Tibial nerve (tissue), 4 donors: ENCODE results near the gene SLC17A7. TPM values are rescaled to one million over a fixed set of nuclear protein-coding genes. Genes with fewer than 3 reads are reported as not detected.
A peak's percentile ranks its signal among the peaks of the same experiment; 100 is the strongest.

Source experiments
- DNase-seq, 2 donors: peaks; one replicate each; pipeline ENCODE4 v3.0.0-alpha.2; 2019; ENCODE audit warnings: low spot score in 2 of 2
- H3K27ac ChIP-seq, 4 donors: fragments of 200-600 bp; sonication (generic) in 3 of 4; one replicate each; pipeline ENCODE4 v1.5.1; 2017 to 2019; ENCODE audit warnings: mild to moderate bottlenecking in 1 of 4
- H3K27me3 ChIP-seq, 2 donors: fragments of 200-600 bp; sonication (generic) in 1 of 2; one replicate each; pipeline versions ENCODE4 v1.5.1 to v1.6.0; 2017 to 2019
- H3K36me3 ChIP-seq, 3 donors: fragments of 200-600 bp; sonication (generic); one replicate each; pipeline ENCODE4 v1.5.1; 2018 to 2019
- H3K4me1 ChIP-seq, 4 donors: fragments of 200-600 bp; sonication (generic) in 3 of 4; one replicate each; pipeline ENCODE4 v1.5.1; 2017 to 2019
- H3K4me3 ChIP-seq, 4 donors: fragments of 200-600 bp; sonication (generic) in 3 of 4; one replicate each; pipeline ENCODE4 v1.5.1; 2017 to 2019; ENCODE audit warnings: mild to moderate bottlenecking in 1 of 4, moderate library complexity in 1 of 4
- H3K9me3 ChIP-seq, 4 donors: fragments of 200-600 bp; sonication (generic) in 3 of 4; one replicate each; pipeline ENCODE4 v1.5.1; 2017 to 2019
- CTCF ChIP-seq, 5 experiments: fragments of 200-600 bp in 3 of 5; fragments of 450-650 bp in 2 of 5; sonication (generic) in 3 of 5; IDR thresholded peaks; one replicate each; pipeline ENCODE4 v1.5.1; 2016 to 2019; ENCODE audit warnings: antibody characterized with exemption in 5 of 5, mild to moderate bottlenecking in 3 of 5, moderate library complexity in 2 of 5
- EP300 ChIP-seq, 2 donors: sonication (generic); formaldehyde crosslinking; IDR thresholded peaks; one replicate each; pipeline ENCODE4 v1.6.1; 2017; ENCODE audit warnings: antibody characterized with exemption in 2 of 2, mild to moderate bottlenecking in 1 of 2
- POLR2A ChIP-seq, 2 donors: fragments of 450-650 bp; IDR thresholded peaks; one replicate each; pipeline ENCODE4 v1.6.1; 2017; ENCODE audit warnings: antibody characterized with exemption in 2 of 2, mild to moderate bottlenecking in 2 of 2, moderate library complexity in 2 of 2
- WGBS, 2 donors: methylation state at CpG; one replicate each; pipeline ENCODE4 v1.1.5; 2018; 5-methylcytosine and 5-hydroxymethylcytosine counted together
- total RNA-seq, 4 donors: library from RNA; depleted of rRNA; stranded (reverse); fragments of >200 nt; gene quantifications; one replicate each; pipeline ENCODE4 v1.1.0, GENCODE V29; 2016

The SLC17A7 gene
- total RNA-seq, 4 donors from 2014 or later: 2.4 to 7.1 (median 6.2) TPM

GRCh38 chr19:49423071-49423984 lies 18.0 kb downstream of the SLC17A7 start, which contains the start of gene PTH2:
TSS of gene PTH2 (minus strand) at chr19:49423441. CDS start at chr19:49423339, 102 bp downstream.
- 5 to 8% methylated on average over 30 to 40 of the region's 42 CpGs for WGBS, 2 donors
- no peak for TF ChIP-seq POLR2A (IDR thresholded peaks at IDR 0.05)
- no peak for TF ChIP-seq EP300 (IDR thresholded peaks at IDR 0.05)
- TF ChIP-seq CTCF (IDR thresholded peaks at IDR 0.05): no peak
- Histone ChIP-seq H3K4me3 (peak within 1 kb of the TSS in 2 of 4 donors; percentile 17 to 29), H3K36me3 (no peaks in the 10 kb centered on the region), H3K27ac (no peak within 1 kb of the TSS), H3K27me3 (peaks cover 5 to 100% of the 10 kb centered on the region in 2 donors), H3K9me3 (no peaks in the 10 kb centered on the region), H3K4me1 (peaks cover 0 to 48% (median 19%) of the 10 kb centered on the region in 4 donors)
- DNase-seq: no peak

- Histone ChIP-seq H3K4me3 (peak overlapping the region in 2 of 4 donors; percentile 17 to 29), H3K27me3 (peaks cover 2 to 100% of the 10 kb centered on the region in 2 donors), H3K9me3 (no peaks in the 10 kb centered on the region), H3K27ac (no peak overlapping the region), H3K36me3 (no peaks in the 10 kb centered on the region), H3K4me1 (peaks cover 0 to 40% (median 16%) of the 10 kb centered on the region in 4 donors)
- 2 to 3% methylated on average over 23 to 42 of the region's 58 CpGs for WGBS, 2 donors
- DNase-seq: no peak
- TF ChIP-seq CTCF (IDR thresholded peaks at IDR 0.05) (peak in 1 of 5 experiments; percentile 28), POLR2A (IDR thresholded peaks at IDR 0.05) (no peak)
Measured at GRCh38 chr19:49422407-49423070, 18.8 kb downstream of the SLC17A7 start.

- H3K4me3 ChIP-seq: no peak overlapping the region
- peaks cover 0 to 40% (median 16%) of the 10 kb centered on the region in 4 donors for H3K4me1 ChIP-seq
- peaks cover 0 to 100% of the 10 kb centered on the region in 2 donors for H3K27me3 ChIP-seq
- H3K36me3 ChIP-seq: no peaks in the 10 kb centered on the region
- whole genome bisulfite sequencing, 2 donors: 17 to 25% methylated on average over 3 of the region's 3 CpGs
- H3K9me3 ChIP-seq: no peaks in the 10 kb centered on the region
- DNase-seq: no peak
- TF ChIP-seq CTCF (IDR thresholded peaks at IDR 0.05): no peak
- no peak for TF ChIP-seq POLR2A (IDR thresholded peaks at IDR 0.05)
- no peak for TF ChIP-seq EP300 (IDR thresholded peaks at IDR 0.05)
- H3K27ac ChIP-seq: no peak overlapping the region
Measured at GRCh38 chr19:49421878-49422202, 19.5 kb downstream of the SLC17A7 start.

- H3K4me1 ChIP-seq: peaks cover 0 to 39% (median 16%) of the 10 kb centered on the region in 4 donors
- no peaks in the 10 kb centered on the region for H3K36me3 ChIP-seq
- WGBS, 2 donors: 8 to 9% methylated on average over 45 to 48 of the region's 48 CpGs
- peak in 1 of 2 donors; percentile 45 for DNase-seq
- no peaks in the 10 kb centered on the region for H3K9me3 ChIP-seq
- peaks cover 0 to 100% of the 10 kb centered on the region in 2 donors for H3K27me3 ChIP-seq
- H3K27ac ChIP-seq: no peak overlapping the region
- H3K4me3 ChIP-seq: peak overlapping the region in 1 of 4 donors; percentile 18
- TF ChIP-seq POLR2A (IDR thresholded peaks at IDR 0.05): no peak
- TF ChIP-seq EP300 (IDR thresholded peaks at IDR 0.05): no peak
- no peak for TF ChIP-seq CTCF (IDR thresholded peaks at IDR 0.05)
Measured at GRCh38 chr19:49421039-49421877, 20.1 kb downstream of the SLC17A7 start.
